ENCODE data around the gene FBN2.

- TF ChIP-seq CTCF (IDR thresholded peaks at IDR 0.05; ENCODE audit: low read depth, low read length), result no peak
- no peak for TF ChIP-seq POLR2A (IDR thresholded peaks at IDR 0.05; ENCODE audit: extremely low read depth, insufficient read length)
Measured at GRCh38 chr5:128483738-128484137, 54.3 kb downstream of the FBN2 start.
